Osteocyte (in vitro differentiated cells): ENCODE results near the gene CFAP45. TPM values are rescaled to one million over a fixed set of nuclear protein-coding genes. Genes with fewer than 3 reads are reported as not detected.

Source experiments
- DNase-seq: peaks from one replicate; pipeline ENCODE4 v3.0.0; 2021; ENCODE audit warnings: mixed read lengths; ENCODE audit not compliant: unreplicated experiment; ENCODE audit errors: extremely low spot score
- H3K27ac Mint-ChIP-seq: one replicate; pipeline ENCODE4 v1.8.0; 2021; ENCODE audit warnings: mild to moderate bottlenecking, mixed read lengths; ENCODE audit not compliant: unreplicated experiment
- H3K27me3 Mint-ChIP-seq: one replicate; pipeline ENCODE4 v1.8.0; 2021; ENCODE audit warnings: mixed read lengths; ENCODE audit not compliant: unreplicated experiment
- H3K36me3 Mint-ChIP-seq: one replicate; pipeline ENCODE4 v1.8.0; 2021; ENCODE audit warnings: mixed read lengths; ENCODE audit not compliant: unreplicated experiment
- H3K4me1 Mint-ChIP-seq: one replicate; pipeline ENCODE4 v1.8.0; 2021; ENCODE audit warnings: mixed read lengths; ENCODE audit not compliant: unreplicated experiment
- H3K4me3 Mint-ChIP-seq: one replicate; pipeline ENCODE4 v1.8.0; 2021; ENCODE audit warnings: mild to moderate bottlenecking, moderate library complexity, mixed read lengths; ENCODE audit not compliant: unreplicated experiment
- H3K9me3 Mint-ChIP-seq: one replicate; pipeline ENCODE4 v1.8.0; 2021; ENCODE audit warnings: mixed read lengths; ENCODE audit not compliant: unreplicated experiment
- total RNA-seq: library from RNA; stranded (reverse); gene quantifications from 2 replicates; pipeline ENCODE4 v1.2.1, GENCODE V29; 2021
- TF ChIP-seq, protein P1 (sequence below): fragments of 200-600 bp; sonication (generic); IDR thresholded peaks from 2 replicates; pipeline ENCODE4 v1.5.0; 2021; ENCODE audit warnings: antibody characterized with exemption, mild to moderate bottlenecking, moderate library complexity

The CFAP45 gene
- total RNA-seq, 1 donor from 2014 or later: 0.83 TPM

DNA sequence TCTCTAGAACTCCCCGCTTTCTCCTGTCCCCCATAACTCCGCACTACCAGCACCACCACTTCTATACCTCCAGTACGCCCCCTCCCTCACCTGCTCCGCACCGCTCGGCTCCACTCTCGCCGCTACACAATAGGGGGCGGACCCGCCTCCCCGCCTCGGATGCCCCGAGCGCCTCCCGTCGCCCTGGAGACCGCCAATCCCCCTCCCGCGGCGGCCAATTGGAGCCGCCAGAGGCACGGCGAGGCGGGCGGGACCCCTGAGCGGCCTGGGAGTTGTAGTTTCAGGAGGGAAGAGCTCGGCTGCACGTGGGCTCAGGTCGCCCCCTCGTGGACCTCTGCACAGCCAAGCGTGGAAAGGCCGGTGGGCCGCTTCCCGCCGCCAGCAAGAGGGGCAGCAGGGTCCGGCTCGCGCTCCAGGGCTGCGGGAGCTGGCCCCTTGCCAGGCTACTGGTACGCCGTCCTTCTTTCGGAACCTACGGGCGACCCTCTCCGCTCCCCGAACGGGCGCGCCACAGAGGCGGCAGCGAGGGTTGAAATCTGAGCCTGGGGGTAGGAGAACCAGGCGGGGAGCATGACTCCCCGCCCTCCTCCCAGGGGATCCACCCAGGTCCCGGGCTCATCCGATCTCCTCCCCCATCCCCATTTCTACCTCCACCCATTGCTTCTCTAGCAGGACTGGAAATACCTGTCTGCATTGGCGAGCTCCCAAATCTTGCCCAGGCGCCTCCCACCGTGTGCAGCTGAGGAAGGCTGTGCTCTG is 45.7 kb upstream of the CFAP45 start, which contains the start of gene IGSF9:
IGSF9 (minus strand) TSS at position 131 of the 759 bp plus-strand sequence. CDS start 2,159 bp downstream, outside the sequence.
- TF ChIP-seq, protein P1, sequence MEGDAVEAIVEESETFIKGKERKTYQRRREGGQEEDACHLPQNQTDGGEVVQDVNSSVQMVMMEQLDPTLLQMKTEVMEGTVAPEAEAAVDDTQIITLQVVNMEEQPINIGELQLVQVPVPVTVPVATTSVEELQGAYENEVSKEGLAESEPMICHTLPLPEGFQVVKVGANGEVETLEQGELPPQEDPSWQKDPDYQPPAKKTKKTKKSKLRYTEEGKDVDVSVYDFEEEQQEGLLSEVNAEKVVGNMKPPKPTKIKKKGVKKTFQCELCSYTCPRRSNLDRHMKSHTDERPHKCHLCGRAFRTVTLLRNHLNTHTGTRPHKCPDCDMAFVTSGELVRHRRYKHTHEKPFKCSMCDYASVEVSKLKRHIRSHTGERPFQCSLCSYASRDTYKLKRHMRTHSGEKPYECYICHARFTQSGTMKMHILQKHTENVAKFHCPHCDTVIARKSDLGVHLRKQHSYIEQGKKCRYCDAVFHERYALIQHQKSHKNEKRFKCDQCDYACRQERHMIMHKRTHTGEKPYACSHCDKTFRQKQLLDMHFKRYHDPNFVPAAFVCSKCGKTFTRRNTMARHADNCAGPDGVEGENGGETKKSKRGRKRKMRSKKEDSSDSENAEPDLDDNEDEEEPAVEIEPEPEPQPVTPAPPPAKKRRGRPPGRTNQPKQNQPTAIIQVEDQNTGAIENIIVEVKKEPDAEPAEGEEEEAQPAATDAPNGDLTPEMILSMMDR: peak; percentile 59
- Mint-ChIP-seq H3K4me1 (peaks cover 12% of the 10 kb centered on the region), H3K9me3 (no peaks in the 10 kb centered on the region), H3K27ac (no peak within 1 kb of the TSS), H3K27me3 (peaks cover 56% of the 10 kb centered on the region), H3K36me3 (no peaks in the 10 kb centered on the region), H3K4me3 (peak within 1 kb of the TSS; percentile 59)
- no peak for DNase-seq

DNA sequence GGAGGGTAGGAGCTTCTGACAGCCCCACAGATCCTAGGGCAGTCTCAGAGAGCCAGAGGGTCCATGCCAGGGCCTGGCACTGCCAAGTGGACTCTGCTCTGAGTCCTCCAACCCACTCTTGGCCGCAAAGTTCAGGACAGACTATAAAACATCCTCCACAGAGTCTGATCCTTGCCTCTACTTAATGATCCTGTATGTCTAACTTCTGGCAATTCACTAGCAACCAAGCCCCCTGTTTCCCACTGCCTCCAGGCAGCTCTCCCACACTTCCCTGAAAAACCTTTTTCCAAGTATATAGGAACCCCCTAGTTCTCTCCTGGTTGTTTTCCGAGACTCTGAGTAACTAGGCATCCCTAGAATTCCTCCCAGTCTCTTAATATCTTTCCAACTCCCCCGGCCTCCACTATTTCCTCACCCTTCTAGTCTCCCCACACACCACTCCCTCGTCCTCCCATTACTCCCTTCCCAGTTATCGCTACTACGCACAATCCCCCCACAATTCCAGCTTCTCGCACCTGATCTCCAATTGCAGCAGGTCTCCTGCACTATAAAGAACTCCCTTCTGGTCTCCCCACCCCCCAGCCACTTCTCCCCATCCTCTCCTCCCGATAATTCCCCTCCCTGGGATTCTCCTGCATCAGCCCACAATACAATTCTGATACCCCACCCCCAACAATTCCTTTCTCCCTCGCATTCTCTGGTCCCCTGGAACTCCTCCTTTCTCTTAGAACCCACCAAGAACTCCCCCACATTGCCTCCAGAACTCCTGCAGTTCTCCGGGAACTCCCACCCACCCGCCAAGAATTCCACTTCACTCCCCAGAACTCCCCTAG is 44.9 kb upstream of the CFAP45 start:
- TF ChIP-seq, protein P1: no peak
- H3K4me1 Mint-ChIP-seq: peaks cover 12% of the 10 kb centered on the region
- H3K27ac Mint-ChIP-seq: no peak overlapping the region
- no peaks in the 10 kb centered on the region for H3K36me3 Mint-ChIP-seq
- no peak for DNase-seq
- H3K9me3 Mint-ChIP-seq: no peaks in the 10 kb centered on the region
- peaks cover 59% of the 10 kb centered on the region for H3K27me3 Mint-ChIP-seq
- peak overlapping the region; percentile 59 for H3K4me3 Mint-ChIP-seq

DNA sequence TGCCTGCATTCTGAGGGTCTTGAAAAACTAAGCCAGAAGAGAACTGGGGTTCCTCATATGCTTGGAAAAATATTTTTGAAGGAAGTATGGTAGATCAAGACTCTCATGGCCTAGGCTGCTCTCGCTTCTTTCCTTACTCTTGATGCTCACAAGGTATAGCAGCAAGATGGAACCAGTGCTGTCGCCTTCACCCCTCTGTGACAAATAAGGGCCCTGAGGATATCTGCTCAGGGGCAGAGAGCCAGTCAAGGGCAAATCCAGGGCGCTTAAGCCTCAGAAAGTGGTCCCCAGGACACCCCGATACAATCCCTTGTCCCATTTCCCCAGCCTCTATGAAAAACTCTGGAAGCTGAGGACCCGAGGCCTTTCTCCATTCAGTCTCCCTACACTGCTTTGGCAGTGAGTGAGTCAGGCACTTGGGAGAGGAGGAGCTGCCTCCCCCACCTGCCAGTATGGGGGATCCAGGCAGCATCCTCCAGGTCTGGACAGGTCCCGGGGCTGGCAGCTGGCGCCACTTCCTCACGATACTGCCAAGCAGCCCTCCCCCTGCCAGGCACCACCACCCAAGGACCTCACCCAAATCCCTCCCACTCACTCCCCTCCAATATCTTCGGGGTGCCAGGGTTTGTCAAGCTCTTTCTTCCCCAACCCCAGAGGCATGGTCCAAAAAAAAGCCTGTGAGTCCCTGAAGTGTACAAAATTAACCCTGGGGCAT is 44.1 kb upstream of the CFAP45 start:
- Mint-ChIP-seq H3K27ac (no peak overlapping the region), H3K4me1 (peaks cover 12% of the 10 kb centered on the region)

DNA sequence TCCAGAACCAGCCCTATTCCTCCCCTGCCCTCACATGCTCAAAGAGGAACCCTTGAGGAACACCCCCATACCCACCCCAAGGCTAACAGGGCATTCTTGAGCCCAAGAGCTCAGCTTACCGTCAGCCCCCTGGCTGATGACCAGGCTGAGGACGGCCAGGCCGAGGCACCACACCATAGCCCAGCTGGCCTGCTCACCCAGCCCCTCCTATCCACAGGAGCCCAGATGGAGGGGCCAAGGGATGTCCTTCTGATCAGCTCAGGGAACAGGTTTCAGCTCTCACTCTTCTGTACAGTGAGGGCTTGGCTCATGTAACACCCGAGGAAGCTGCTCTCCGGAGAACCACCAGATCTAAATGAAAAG is 43.3 kb upstream of the CFAP45 start:
- Mint-ChIP-seq H3K27ac (no peak overlapping the region), H3K36me3 (no peaks in the 10 kb centered on the region), H3K9me3 (no peaks in the 10 kb centered on the region), H3K27me3 (peaks cover 72% of the 10 kb centered on the region), H3K4me3 (no peak overlapping the region), H3K4me1 (peaks cover 12% of the 10 kb centered on the region)
- TF ChIP-seq, protein P1: no peak
- no peak for DNase-seq

More for the DNA sequence above, 44.1 kb upstream of the CFAP45 start:
- TF ChIP-seq, protein P1: no peak
- H3K36me3 Mint-ChIP-seq: no peaks in the 10 kb centered on the region
- H3K9me3 Mint-ChIP-seq: no peaks in the 10 kb centered on the region
- peaks cover 67% of the 10 kb centered on the region for H3K27me3 Mint-ChIP-seq
- H3K4me3 Mint-ChIP-seq: no peak overlapping the region
- DNase-seq: no peak
